Omental fat pad (tissue), 4 donors: ENCODE results near the gene LHX4. TPM values are rescaled to one million over a fixed set of nuclear protein-coding genes. Genes with fewer than 3 reads are reported as not detected.

ENCODE experiments used
- ATAC-seq: fragments of 150-250 bp; one replicate; pipeline ENCODE4 v1.9.1; 2016; ENCODE audit warnings: mild to moderate bottlenecking, moderate library complexity; ENCODE audit not compliant: low FRiP score
- DNase-seq: peaks from one replicate; pipeline ENCODE4 v3.0.0-alpha.2; 2019; ENCODE audit warnings: low spot score
- total RNA-seq, 4 donors: library from RNA; depleted of rRNA; stranded (reverse); fragments of >200 nt; gene quantifications; one replicate each; pipeline ENCODE4 v1.1.0, GENCODE V29; 2016
- TF ChIP-seq, protein P1 (sequence below), 3 donors: fragments of 450-650 bp; IDR thresholded peaks; one replicate each; pipeline ENCODE4 v1.5.1; 2016 to 2017; ENCODE audit warnings: antibody characterized with exemption in 3 of 3, mild to moderate bottlenecking in 3 of 3, moderate library complexity in 2 of 3

Gene LHX4
- total RNA-seq, 4 donors from 2014 or later: 0.16 to 0.28 TPM; not detected in 2

- DNase-seq (no peak), ATAC-seq (no peak)
- TF ChIP-seq, protein P1, sequence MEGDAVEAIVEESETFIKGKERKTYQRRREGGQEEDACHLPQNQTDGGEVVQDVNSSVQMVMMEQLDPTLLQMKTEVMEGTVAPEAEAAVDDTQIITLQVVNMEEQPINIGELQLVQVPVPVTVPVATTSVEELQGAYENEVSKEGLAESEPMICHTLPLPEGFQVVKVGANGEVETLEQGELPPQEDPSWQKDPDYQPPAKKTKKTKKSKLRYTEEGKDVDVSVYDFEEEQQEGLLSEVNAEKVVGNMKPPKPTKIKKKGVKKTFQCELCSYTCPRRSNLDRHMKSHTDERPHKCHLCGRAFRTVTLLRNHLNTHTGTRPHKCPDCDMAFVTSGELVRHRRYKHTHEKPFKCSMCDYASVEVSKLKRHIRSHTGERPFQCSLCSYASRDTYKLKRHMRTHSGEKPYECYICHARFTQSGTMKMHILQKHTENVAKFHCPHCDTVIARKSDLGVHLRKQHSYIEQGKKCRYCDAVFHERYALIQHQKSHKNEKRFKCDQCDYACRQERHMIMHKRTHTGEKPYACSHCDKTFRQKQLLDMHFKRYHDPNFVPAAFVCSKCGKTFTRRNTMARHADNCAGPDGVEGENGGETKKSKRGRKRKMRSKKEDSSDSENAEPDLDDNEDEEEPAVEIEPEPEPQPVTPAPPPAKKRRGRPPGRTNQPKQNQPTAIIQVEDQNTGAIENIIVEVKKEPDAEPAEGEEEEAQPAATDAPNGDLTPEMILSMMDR (IDR thresholded peaks at IDR 0.05): no peak
Measured at GRCh38 chr1:180261524-180262155, 31.6 kb downstream of the LHX4 start.

DNA sequence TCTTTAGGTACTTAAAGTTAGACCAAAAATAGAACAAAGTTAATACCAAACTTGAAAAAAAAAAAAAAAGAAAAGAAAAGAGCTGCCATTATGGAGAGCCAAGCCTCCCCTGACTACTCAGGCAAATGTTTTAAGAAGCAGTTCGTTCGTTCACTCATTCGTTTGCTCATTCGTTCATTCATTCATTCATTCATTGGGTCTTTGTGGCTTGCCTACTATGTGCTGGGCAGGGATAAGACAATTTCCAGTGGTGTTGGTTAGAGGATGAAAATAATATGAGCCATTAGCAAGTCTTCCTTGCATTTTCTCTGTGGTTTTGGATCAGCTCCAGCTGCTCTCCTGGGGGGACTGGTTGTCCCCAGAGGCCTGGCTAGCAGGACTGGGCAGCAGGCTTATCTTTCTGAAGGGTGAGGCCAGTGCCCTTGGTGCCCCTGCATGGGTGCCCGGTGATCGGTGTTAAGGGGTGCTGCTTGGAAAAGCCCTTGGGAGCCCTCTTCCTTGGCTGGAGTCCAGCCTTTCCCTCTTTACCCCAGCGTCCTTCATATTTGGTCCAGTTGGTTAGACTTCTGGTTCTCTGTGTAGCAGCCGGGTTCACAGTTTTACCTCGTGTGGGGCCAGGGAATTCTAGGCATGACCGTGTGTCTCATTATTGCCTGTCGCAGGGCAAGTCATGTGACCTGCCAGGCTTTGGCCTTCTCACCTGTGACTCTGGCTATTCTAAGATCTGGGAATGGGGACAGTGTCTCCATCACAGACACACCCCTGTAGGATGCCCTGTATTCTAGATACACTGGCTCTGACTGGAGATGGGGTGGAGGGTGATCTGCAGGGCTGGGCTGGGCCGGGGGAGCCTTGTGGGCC is 32.8 kb downstream of the LHX4 start:
- TF ChIP-seq, protein P1 (IDR thresholded peaks at IDR 0.05): no peak
- ATAC-seq (no peak), DNase-seq (no peak)

DNA sequence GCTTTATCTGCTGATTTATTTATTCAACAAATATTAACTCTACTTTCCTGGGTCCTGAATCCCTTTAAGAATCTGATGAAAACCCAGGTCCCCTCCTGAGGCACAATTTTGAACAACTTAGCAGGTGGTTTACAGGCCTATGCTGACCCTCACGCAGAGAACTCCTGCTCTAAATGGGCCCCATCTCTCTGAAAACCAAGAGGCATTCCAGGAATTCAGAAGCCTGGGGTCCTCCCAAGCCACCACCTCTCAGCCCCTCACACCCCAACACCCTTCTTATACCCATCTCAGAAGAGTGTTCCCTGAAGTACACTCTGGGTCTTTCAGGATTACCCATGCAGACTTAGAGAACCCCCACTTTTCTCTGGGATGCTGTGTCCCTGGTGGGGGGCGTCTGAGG is 34.5 kb downstream of the LHX4 start:
- no peak for ATAC-seq
- TF ChIP-seq, protein P1 (IDR thresholded peaks at IDR 0.05): no peak
- DNase-seq: no peak

DNA sequence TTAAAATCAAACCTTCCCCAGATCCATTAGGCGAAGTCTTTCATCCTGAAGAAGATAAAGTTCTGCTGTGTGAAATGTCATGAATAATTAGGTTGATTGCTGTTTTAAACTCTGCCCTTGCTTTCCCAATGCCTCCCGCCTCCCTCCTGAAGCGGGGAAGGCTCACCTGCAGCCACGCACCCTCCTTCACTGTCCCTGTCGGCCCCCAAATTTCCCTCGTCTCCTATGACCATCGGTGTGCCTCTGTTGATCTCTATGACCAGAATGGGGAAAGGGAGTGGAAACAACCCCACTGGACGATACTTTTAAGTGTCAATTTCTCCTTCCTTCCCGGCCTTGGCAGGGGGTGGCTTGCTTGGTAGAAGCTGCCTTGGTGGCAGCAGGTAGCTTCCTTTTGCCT is 35.1 kb downstream of the LHX4 start:
- TF ChIP-seq, protein P1 (IDR thresholded peaks at IDR 0.05): no peak
- DNase-seq (no peak), ATAC-seq (no peak)

- ATAC-seq (no peak), DNase-seq (no peak)
- TF ChIP-seq, protein P1 (IDR thresholded peaks at IDR 0.05): no peak
Measured at GRCh38 chr1:180265871-180266270, 35.8 kb downstream of the LHX4 start.

- TF ChIP-seq, protein P1 (IDR thresholded peaks at IDR 0.05): no peak
- ATAC-seq (no peak), DNase-seq (no peak)
Measured at GRCh38 chr1:180266275-180267210, 36.5 kb downstream of the LHX4 start.
